Heart right ventricle (tissue), 16 donors: Measurements from ENCODE around the gene TMEM263. TPM values are rescaled to one million over a fixed set of nuclear protein-coding genes. Genes with fewer than 3 reads are reported as not detected.
A peak's percentile ranks its signal among the peaks of the same experiment; 100 is the strongest.

ENCODE experiments used
- ATAC-seq, 8 donors: fragments of 200-7000 bp; cut with Tn5 transposase; one replicate each; pipeline ENCODE4 v1.9.1; 2020; ENCODE audit warnings: mild to moderate bottlenecking in 8 of 8, moderate library complexity in 8 of 8, moderate number of reproducible peaks in 1 of 8
- DNase-seq, 2 donors: peaks; one replicate each; pipeline ENCODE4 v3.0.0-alpha.2; 2020
- H3K27ac ChIP-seq, 10 donors: fragments of 200-600 bp; sonication (generic) in 2 of 10; one replicate each; pipeline versions ENCODE4 v1.5.0 to v1.8.0; 2020 to 2022; ENCODE audit warnings: mild to moderate bottlenecking in 3 of 10
- H3K27me3 ChIP-seq, 7 donors: fragments of 200-600 bp; one replicate each; pipeline ENCODE4 v1.8.0; 2021 to 2022; ENCODE audit warnings: mild to moderate bottlenecking in 2 of 7
- H3K36me3 ChIP-seq, 9 donors: fragments of 200-600 bp; sonication (generic) in 1 of 9; one replicate each; pipeline versions ENCODE4 v1.5.0 to v1.8.0; 2020 to 2022; ENCODE audit warnings: mild to moderate bottlenecking in 2 of 9
- H3K4me1 ChIP-seq, 9 donors: fragments of 200-600 bp; sonication (generic) in 1 of 9; one replicate each; pipeline versions ENCODE4 v1.5.0 to v1.8.0; 2020 to 2022; ENCODE audit warnings: mild to moderate bottlenecking in 4 of 9
- H3K4me3 ChIP-seq, 10 donors: fragments of 200-600 bp; sonication (generic) in 2 of 10; one replicate each; pipeline versions ENCODE4 v1.5.0 to v1.8.0; 2020 to 2022; ENCODE audit warnings: mild to moderate bottlenecking in 7 of 10, moderate library complexity in 2 of 10
- H3K9me3 ChIP-seq, 11 donors: fragments of 200-600 bp in 10 of 11; sonication (generic) in 2 of 11; one replicate each; pipeline versions ENCODE4 v1.5.0 to v1.8.0; 2013 to 2022; ENCODE audit warnings: mild to moderate bottlenecking in 2 of 11, control low read depth in 1 of 11, moderate library complexity in 1 of 11
- WGBS, 2 donors: extraction: QIAGEN DNeasy Blood & Tissue Kit; methylation state at CpG; one replicate each; pipeline ENCODE4 v1.1.7; 2013; ENCODE audit warnings: inconsistent platforms in 1 of 2; 5-methylcytosine and 5-hydroxymethylcytosine counted together
- intact Hi-C, 10 donors: fragments of 100-400 bp; cut with DNase I; formaldehyde crosslinking; loops; one replicate each; pipeline versions ENCODE4 v1.11.1 to v1.14.2; 2022
- polyA plus RNA-seq, 2 donors: library from polyadenylated mRNA; stranded (reverse); fragments of 200-250 nt; gene quantifications; one replicate each; pipeline ENCODE4 v1.2.3, GENCODE V29; 2013
- total RNA-seq, 10 donors: library from RNA; stranded (reverse); fragmentation: NEBNext Ultra II Directional in 3 of 10; extraction: Animal tissue kit (Norgen Biotek cat#: 25700) in 3 of 10; gene quantifications; one replicate each; pipeline versions ENCODE4 v1.2.1 to v1.2.4, GENCODE V29; 2021 to 2023
- TF ChIP-seq, protein P1 (sequence below), 9 donors: fragments of 200-600 bp; sonication (generic) in 2 of 9; IDR thresholded peaks; one replicate each; pipeline versions ENCODE4 v1.5.0 to v1.8.0; 2021 to 2022; ENCODE audit warnings: antibody characterized with exemption in 9 of 9, mild to moderate bottlenecking in 5 of 9, moderate library complexity in 1 of 9
- donor health status: Arrhythmogenic right ventricular cardiomyopathy.
- donor health status: ischemic (EF 13 %, LVEDD 7.1; RV severe dilation, severe dysfunction).
- donor health status: healthy with polysubstance abuse.
- donor health status: DM: no; HTN: yes; CAD: no.
- donor health status: DM: no; HTN: no; CAD: no.
- donor health status: ischemic (EF 25% LVEDD 6.9; RV normal size, moderate dysfunction).
- donor health status: ischemic (EF 25% LVEDD 5.7; RV mildly dilated, moderate dysfunction).
- donor health status: healthy.
- donor health status: DM: yes; HTN: yes; CAD: no.
- donor health status: Ischemic cardiomyopathy.
- donor health status: ischemic (EF 35%, LVEDD 5.7; RV mildly dilated, moderate dysfunction).
- donor health status: nonischemic (EF 11% LVEDD 7.7; RV severe dilation, severe dysfunction).
- donor health status: DM: yes; HTN: yes; CAD: no.
- donor health status: PGD.
- donor health status: ischemic (EF 29% LVEDD 5.4; RV normal size, mild dysfunction).
- donor health status: nonischemic (EF 23%, LVEDD 6.1; RV moderate dilation, normal function).

TMEM263 gene
- total and polyA plus RNA-seq, 12 donors = 15.1 to 47.5 (median 34.6) TPM

- intact Hi-C loops = loop anchor here in 2 of 10 donors (10.0 kb wide), 1 partner anchor 113 kb away; the partner anchor contains the start of gene CRY1 (in 2 of the 2)
- DNase-seq (no peak), ATAC-seq (peak in 1 of 8 donors; percentile 33)
- H3K4me3 ChIP-seq = no peak overlapping the region
- H3K9me3 ChIP-seq = no peaks in the 10 kb centered on the region
- peaks cover 0 to 34% (median 0%) of the 10 kb centered on the region in 9 donors for H3K36me3 ChIP-seq
- H3K27me3 ChIP-seq = no peaks in the 10 kb centered on the region
- peaks cover 16 to 64% (median 48%) of the 10 kb centered on the region in 9 donors for H3K4me1 ChIP-seq
- 80 to 81% methylated on average over 3 of the region's 3 CpGs for WGBS, 2 donors
- TF ChIP-seq, protein P1, sequence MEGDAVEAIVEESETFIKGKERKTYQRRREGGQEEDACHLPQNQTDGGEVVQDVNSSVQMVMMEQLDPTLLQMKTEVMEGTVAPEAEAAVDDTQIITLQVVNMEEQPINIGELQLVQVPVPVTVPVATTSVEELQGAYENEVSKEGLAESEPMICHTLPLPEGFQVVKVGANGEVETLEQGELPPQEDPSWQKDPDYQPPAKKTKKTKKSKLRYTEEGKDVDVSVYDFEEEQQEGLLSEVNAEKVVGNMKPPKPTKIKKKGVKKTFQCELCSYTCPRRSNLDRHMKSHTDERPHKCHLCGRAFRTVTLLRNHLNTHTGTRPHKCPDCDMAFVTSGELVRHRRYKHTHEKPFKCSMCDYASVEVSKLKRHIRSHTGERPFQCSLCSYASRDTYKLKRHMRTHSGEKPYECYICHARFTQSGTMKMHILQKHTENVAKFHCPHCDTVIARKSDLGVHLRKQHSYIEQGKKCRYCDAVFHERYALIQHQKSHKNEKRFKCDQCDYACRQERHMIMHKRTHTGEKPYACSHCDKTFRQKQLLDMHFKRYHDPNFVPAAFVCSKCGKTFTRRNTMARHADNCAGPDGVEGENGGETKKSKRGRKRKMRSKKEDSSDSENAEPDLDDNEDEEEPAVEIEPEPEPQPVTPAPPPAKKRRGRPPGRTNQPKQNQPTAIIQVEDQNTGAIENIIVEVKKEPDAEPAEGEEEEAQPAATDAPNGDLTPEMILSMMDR (IDR thresholded peaks at IDR 0.05) = no peak
- no peak overlapping the region for H3K27ac ChIP-seq
These were observed 26.1 kb downstream of the TMEM263 start for GRCh38 chr12:106981788-106982187.

DNA sequence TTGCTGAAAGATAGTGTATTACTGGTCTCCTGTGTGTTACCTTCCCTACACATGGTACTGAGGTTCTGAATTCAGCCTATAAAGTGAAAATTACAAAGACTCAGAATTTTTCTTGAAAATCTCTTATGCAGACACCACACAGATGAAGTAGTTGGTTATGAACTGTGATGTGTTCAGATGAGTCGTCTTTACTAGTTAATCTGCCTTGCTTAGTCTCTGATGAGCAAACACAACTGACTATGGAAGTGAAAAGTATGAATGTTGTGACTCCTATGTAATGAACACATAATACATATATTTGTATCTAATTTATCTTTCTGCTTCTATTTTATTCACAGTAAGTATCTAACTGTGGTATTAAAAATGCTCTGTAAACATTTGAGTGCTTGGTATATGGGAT, 26.5 kb downstream of the TMEM263 start:
- no peak for DNase-seq
- H3K9me3 ChIP-seq = no peaks in the 10 kb centered on the region
- H3K36me3 ChIP-seq = peaks cover 0 to 34% (median 0%) of the 10 kb centered on the region in 9 donors
- intact Hi-C loops = loop anchor here in 2 of 10 donors (10.0 kb wide), 1 partner anchor 113 kb away; the partner anchor contains the start of gene CRY1 (in 2 of the 2)
- no peak overlapping the region for H3K27ac ChIP-seq
- WGBS, 2 donors = 81 to 86% methylated on average over 1 of the region's 1 CpG
- peaks cover 13 to 60% (median 43%) of the 10 kb centered on the region in 9 donors for H3K4me1 ChIP-seq
- ATAC-seq = no peak
- TF ChIP-seq, protein P1 (IDR thresholded peaks at IDR 0.05) = no peak
- no peaks in the 10 kb centered on the region for H3K27me3 ChIP-seq
- no peak overlapping the region for H3K4me3 ChIP-seq

DNA sequence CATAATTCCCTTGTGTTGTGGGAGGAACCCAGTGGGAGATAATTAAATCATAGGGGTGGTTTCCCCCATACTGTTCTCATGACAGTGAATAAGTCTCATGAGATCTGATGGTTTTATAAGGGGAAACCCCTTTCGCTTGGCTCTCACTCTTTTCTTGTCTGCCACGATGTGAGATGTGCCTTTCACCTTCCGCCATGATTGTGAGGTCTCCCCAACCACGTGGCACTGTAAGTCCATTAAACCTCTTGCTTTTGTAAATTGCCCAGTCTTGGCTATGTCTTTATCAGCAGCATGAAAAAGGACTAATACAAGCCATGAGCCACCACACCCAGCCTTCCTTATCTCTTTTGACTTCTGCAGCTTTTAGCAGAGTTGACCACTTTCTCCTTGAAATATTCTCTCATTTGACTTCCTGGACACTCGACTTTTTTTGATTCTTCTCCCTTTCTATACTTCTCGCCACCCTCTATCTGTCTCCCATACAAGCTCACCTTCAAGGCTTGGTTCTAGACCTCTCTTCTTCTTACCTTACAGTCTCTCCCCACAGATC, 29.0 kb downstream of the TMEM263 start:
- Histone ChIP-seq H3K9me3 (no peaks in the 10 kb centered on the region), H3K4me3 (no peak overlapping the region), H3K4me1 (peaks cover 6 to 45% (median 31%) of the 10 kb centered on the region in 9 donors), H3K36me3 (peaks cover 0 to 34% (median 0%) of the 10 kb centered on the region in 9 donors), H3K27ac (no peak overlapping the region), H3K27me3 (no peaks in the 10 kb centered on the region)
- DNase-seq = no peak
- TF ChIP-seq, protein P1 (IDR thresholded peaks at IDR 0.05) = no peak
- intact Hi-C loops = loop anchor here in 4 of 10 donors (5.0 to 10.0 kb wide), 3 partner anchors 43 to 110 kb away; partner anchors contain the start of gene CRY1 (in 3 of the 4)
- WGBS, 2 donors = 96% methylated on average over 6 of the region's 6 CpGs
- no peak for ATAC-seq

GRCh38 chr12:106985479-106985878, 29.8 kb downstream of the TMEM263 start:
- Histone ChIP-seq H3K4me3 (peak overlapping the region in 8 of 10 donors; percentile 60 to 86 (median 72)), H3K27me3 (no peaks in the 10 kb centered on the region), H3K36me3 (peaks cover 0 to 34% (median 0%) of the 10 kb centered on the region in 9 donors), H3K27ac (peak overlapping the region in 1 of 10 donors; percentile 90), H3K4me1 (peaks cover 6 to 43% (median 29%) of the 10 kb centered on the region in 9 donors), H3K9me3 (no peaks in the 10 kb centered on the region)
- no peak for DNase-seq
- TF ChIP-seq, protein P1 (IDR thresholded peaks at IDR 0.05) = peak in 1 of 9 donors; percentile 10
- 86 to 88% methylated on average over 5 of the region's 5 CpGs for WGBS, 2 donors
- ATAC-seq = no peak
- intact Hi-C loops = loop anchor here in 4 of 10 donors (5.0 to 10.0 kb wide), 3 partner anchors 42 to 109 kb away; partner anchors contain the start of gene CRY1 (in 3 of the 4)
